SK-N-SH (cell line): ENCODE data around the gene NNAT. TPM values are rescaled to one million over a fixed set of nuclear protein-coding genes. Genes with fewer than 3 reads are reported as not detected.

Experiments
- CTCF ChIA-PET: fragments of 300-600, 350-600 bp; formaldehyde crosslinking; extraction: SDS; loops from one replicate; lab custom pipeline; 2021; lab: Yijun Ruan, JAX
- POLR2A ChIA-PET: fragments of 350-600 bp; sonication (Branson Sonifier 250); formaldehyde crosslinking; extraction: SDS; loops from one replicate; lab custom pipeline; 2020; ENCODE audit warnings: antibody characterized with exemption, inconsistent platforms; lab: Yijun Ruan, JAX
- DNase-seq: peaks from one replicate; pipeline ENCODE4 v3.0.0; 2012
- H2AFZ ChIP-seq: fragments of 200-600 bp; sonication (generic); 2 replicates; pipeline ENCODE4 v1.8.1; 2016; ENCODE audit warnings: antibody characterized with exemption, mild to moderate bottlenecking, low read depth
- H3F3A ChIP-seq: fragments of 200-600 bp; sonication (generic); replicated peaks from 2 replicates; pipeline ENCODE3; 2016; ENCODE audit warnings: antibody characterized with exemption, mild to moderate bottlenecking; ENCODE audit not compliant: insufficient read depth
- H3K27ac ChIP-seq, 2 experiments: fragments of 200-500 bp in 1 of 2; fragments of 200-600 bp in 1 of 2; sonication (Bioruptor generic) in 1 of 2; sonication (generic), shearing (Covaris generic) in 1 of 2; 2 replicates each; pipeline versions ENCODE4 v1.5.1 to v1.6.1; 2014 to 2016; ENCODE audit warnings: low read depth in 2 of 2, inconsistent platforms in 1 of 2, low read length in 1 of 2, mild to moderate bottlenecking in 1 of 2, mixed read lengths in 1 of 2
- H3K27me3 ChIP-seq: fragments of 200-600 bp; sonication (generic), shearing (Covaris generic); 2 replicates; pipeline ENCODE4 v1.6.1; 2016; ENCODE audit warnings: mixed run types; ENCODE audit not compliant: insufficient read depth
- H3K36me3 ChIP-seq, 2 experiments: fragments of 200-500 bp in 1 of 2; fragments of 200-600 bp in 1 of 2; sonication (Bioruptor generic) in 1 of 2; sonication (generic) in 1 of 2; replicated peaks in 1 of 2; 2 replicates each; pipeline versions ENCODE3 to v1.5.1; 2014 to 2016; ENCODE audit warnings: low read length in 1 of 2, mild to moderate bottlenecking in 1 of 2; ENCODE audit not compliant: insufficient read depth in 2 of 2, control insufficient read depth in 1 of 2
- H3K4me1 ChIP-seq, 2 experiments: fragments of 200-500 bp in 1 of 2; fragments of 200-600 bp in 1 of 2; sonication (Bioruptor generic) in 1 of 2; sonication (generic), shearing (Covaris generic) in 1 of 2; 2 replicates each; pipeline versions ENCODE4 v1.5.1 to v1.6.1; 2014 to 2016; ENCODE audit warnings: low read depth in 1 of 2, low read length in 1 of 2, mixed run types in 1 of 2; ENCODE audit not compliant: insufficient read depth in 2 of 2, control insufficient read depth in 1 of 2
- H3K4me2 ChIP-seq: fragments of 200-600 bp; sonication (generic), shearing (Covaris generic); 2 replicates; pipeline ENCODE4 v1.6.1; 2017; ENCODE audit warnings: mixed run types
- H3K4me3 ChIP-seq, 2 experiments: fragments of 200-500 bp in 1 of 2; fragments of 200-600 bp in 1 of 2; sonication (Bioruptor generic) in 1 of 2; sonication (generic), shearing (Covaris generic) in 1 of 2; 2 replicates each; pipeline versions ENCODE4 v1.5.1 to v1.8.1; 2014 to 2016; ENCODE audit warnings: low read depth in 2 of 2, inconsistent platforms in 1 of 2, low read length in 1 of 2, mild to moderate bottlenecking in 1 of 2, mixed read lengths in 1 of 2, moderate library complexity in 1 of 2
- H3K79me2 ChIP-seq: fragments of 200-600 bp; sonication (generic); 2 replicates; pipeline ENCODE4 v1.8.1; 2017; ENCODE audit warnings: mild to moderate bottlenecking; ENCODE audit not compliant: insufficient read depth
- H3K9ac ChIP-seq: fragments of 200-600 bp; sonication (generic); 2 replicates; pipeline ENCODE4 v1.6.1; 2017; ENCODE audit warnings: mixed run types
- H3K9me2 ChIP-seq: fragments of 200-600 bp; sonication (generic); 2 replicates; pipeline ENCODE4 v1.6.1; 2017; ENCODE audit warnings: mixed run types
- H3K9me3 ChIP-seq: fragments of 200-600 bp; sonication (generic); 2 replicates; pipeline ENCODE4 v1.6.1; 2017; ENCODE audit warnings: mixed run types, mild to moderate bottlenecking, moderate library complexity
- H4K20me1 ChIP-seq: fragments of 200-600 bp; sonication (generic); 2 replicates; pipeline ENCODE4 v1.6.1; 2017; ENCODE audit warnings: mild to moderate bottlenecking, mixed run types; ENCODE audit not compliant: insufficient read depth
- CHD2 ChIP-seq: fragments of 150-350 bp; IDR thresholded peaks from 2 replicates; pipeline ENCODE4 v1.6.1; 2018; ENCODE audit warnings: low read length; ENCODE audit not compliant: partially characterized antibody
- ELF1 ChIP-seq: IDR thresholded peaks from 2 replicates; pipeline ENCODE4 v1.4.0; 2012
- EP300 ChIP-seq, 2 experiments: IDR thresholded peaks; 2 replicates each; pipeline versions ENCODE4 v1.4.0 to v1.6.1; 2012; ENCODE audit warnings: borderline replicate concordance in 1 of 2, low read depth in 1 of 2, low read length in 1 of 2
- FOSL2 ChIP-seq: IDR thresholded peaks from 2 replicates; pipeline ENCODE4 v1.4.0; 2012; ENCODE audit warnings: low read depth, mild to moderate bottlenecking, moderate library complexity, borderline replicate concordance
- GABPA ChIP-seq: IDR thresholded peaks from 2 replicates; pipeline ENCODE4 v1.4.0; 2012; ENCODE audit warnings: low read depth, mild to moderate bottlenecking
- GATA2 ChIP-seq: sonication (generic); formaldehyde crosslinking; IDR thresholded peaks from 2 replicates; pipeline ENCODE4 v1.5.0; 2020; ENCODE audit warnings: mild to moderate bottlenecking, missing genetic modification reagents
- JUND ChIP-seq: IDR thresholded peaks from 2 replicates; pipeline ENCODE4 v1.4.0; 2012
- MEF2A ChIP-seq: IDR thresholded peaks from 2 replicates; pipeline ENCODE4 v1.4.0; 2012; ENCODE audit warnings: low read depth, borderline replicate concordance
- MXI1 ChIP-seq: IDR thresholded peaks from 2 replicates; pipeline ENCODE4 v1.6.1; 2012; ENCODE audit warnings: mild to moderate bottlenecking, low read depth, low read length, improper control_type of control experiment
- NFIC ChIP-seq: IDR thresholded peaks from 2 replicates; pipeline ENCODE4 v1.4.0; 2012; ENCODE audit warnings: borderline replicate concordance
- NRF1 ChIP-seq: IDR thresholded peaks from 2 replicates; pipeline ENCODE4 v1.6.1; 2012; ENCODE audit warnings: low read depth, mild to moderate bottlenecking, low read length
- POLR2AphosphoS5 ChIP-seq: IDR thresholded peaks from 2 replicates; pipeline ENCODE4 v1.6.1; 2012; ENCODE audit warnings: low read depth, low read length
- RAD21 ChIP-seq: IDR thresholded peaks from 2 replicates; pipeline ENCODE4 v1.6.1; 2012; ENCODE audit warnings: mild to moderate bottlenecking, low read length
- RFX5 ChIP-seq: IDR thresholded peaks from 2 replicates; pipeline ENCODE4 v1.6.1; 2012; ENCODE audit warnings: mild to moderate bottlenecking, improper control_type of control experiment, low read length
- SIN3A ChIP-seq: IDR thresholded peaks from 2 replicates; pipeline ENCODE4 v1.6.1; 2012; ENCODE audit warnings: low read depth, mild to moderate bottlenecking, low read length, moderate library complexity, borderline replicate concordance
- SMC3 ChIP-seq: IDR thresholded peaks from 2 replicates; pipeline ENCODE4 v1.6.1; 2012; ENCODE audit warnings: low read depth, low read length, improper control_type of control experiment
- TAF1 ChIP-seq: IDR thresholded peaks from 2 replicates; pipeline ENCODE4 v1.6.1; 2012; ENCODE audit warnings: low read depth, mild to moderate bottlenecking, low read length, moderate library complexity, borderline replicate concordance
- TCF12 ChIP-seq: IDR thresholded peaks from 2 replicates; pipeline ENCODE4 v1.4.0; 2012
- TEAD4 ChIP-seq: IDR thresholded peaks from 2 replicates; pipeline ENCODE4 v1.4.0; 2012; ENCODE audit warnings: mild to moderate bottlenecking, borderline replicate concordance; ENCODE audit not compliant: insufficient read depth
- YY1 ChIP-seq: IDR thresholded peaks from 2 replicates; pipeline ENCODE4 v1.4.0; 2012; ENCODE audit warnings: low read depth, mild to moderate bottlenecking
- WGBS: methylation state at CpG from one replicate; pipeline ENCODE4 v1.1.6; 2017; ENCODE audit warnings: low lambda C conversion rate; 5-methylcytosine and 5-hydroxymethylcytosine counted together
- polyA plus RNA-seq, 3 experiments: library from polyadenylated mRNA; depleted of rRNA; stranded (reverse); fragments of >200 nt; gene quantifications; 2 replicates each; pipeline ENCODE4 v1.2.3, GENCODE V29; 2012
- TF ChIP-seq, protein P1 (sequence below): fragments of 150-350 bp; IDR thresholded peaks from 2 replicates; pipeline ENCODE4 v1.6.1; 2017; ENCODE audit warnings: antibody characterized with exemption, low read length, low read depth, borderline replicate concordance
- TF ChIP-seq, protein P2 (sequence below): IDR thresholded peaks from 2 replicates; pipeline ENCODE4 v1.4.0; 2012; ENCODE audit warnings: low read depth, borderline replicate concordance
- TF ChIP-seq, protein P3 (sequence below): IDR thresholded peaks from 2 replicates; pipeline ENCODE4 v1.4.0; 2012; ENCODE audit warnings: low read depth, borderline replicate concordance
- TF ChIP-seq, protein P4 (sequence below): IDR thresholded peaks from 2 replicates; pipeline ENCODE4; 2012

Gene NNAT
- polyA plus RNA-seq, 1 of the 3 experiments (the other 2 are of a cell fraction), result 6.7 TPM

DNA sequence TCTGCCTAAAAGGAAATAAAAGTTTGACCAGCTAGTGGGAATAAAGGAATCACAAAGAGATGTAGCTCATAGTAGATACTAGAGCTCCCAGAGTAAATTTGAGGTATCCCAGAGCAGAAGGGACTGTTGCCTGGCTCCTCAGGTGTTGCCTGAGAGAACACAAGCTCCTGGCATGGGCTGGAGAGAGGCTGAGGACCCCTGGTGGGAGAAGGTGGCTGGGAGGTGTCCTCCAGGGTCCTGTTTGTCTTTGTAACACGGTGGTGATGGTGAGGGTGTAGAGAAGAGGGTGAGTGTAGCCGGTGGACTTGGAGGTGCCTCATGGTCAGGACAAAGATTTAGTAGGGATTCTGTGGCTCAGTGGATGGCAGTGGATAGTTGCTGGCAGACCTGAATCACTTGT lies 28.1 kb upstream of the NNAT start:
- H3F3A ChIP-seq, result no peaks in the 10 kb centered on the region
- ChIA-PET POLR2A (no interaction called here), CTCF (interaction anchor here (1.3 kb wide), 1 partner anchor 301 kb away, joined by 3 read pairs; no protein-coding TSS in a partner anchor)
- H3K36me3 ChIP-seq, result no peaks in the 10 kb centered on the region
- H4K20me1 ChIP-seq, result no peaks in the 10 kb centered on the region
- TF ChIP-seq FOSL2 (no peak), RFX5 (no peak), JUND (no peak), TEAD4 (no peak), TCF12 (no peak), GABPA (no peak), MXI1 (no peak), SIN3A (no peak), RAD21 (no peak), POLR2AphosphoS5 (no peak), CHD2 (no peak)
- TF ChIP-seq, protein P1, sequence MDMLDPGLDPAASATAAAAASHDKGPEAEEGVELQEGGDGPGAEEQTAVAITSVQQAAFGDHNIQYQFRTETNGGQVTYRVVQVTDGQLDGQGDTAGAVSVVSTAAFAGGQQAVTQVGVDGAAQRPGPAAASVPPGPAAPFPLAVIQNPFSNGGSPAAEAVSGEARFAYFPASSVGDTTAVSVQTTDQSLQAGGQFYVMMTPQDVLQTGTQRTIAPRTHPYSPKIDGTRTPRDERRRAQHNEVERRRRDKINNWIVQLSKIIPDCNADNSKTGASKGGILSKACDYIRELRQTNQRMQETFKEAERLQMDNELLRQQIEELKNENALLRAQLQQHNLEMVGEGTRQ, result no peak
- TF ChIP-seq, protein P2, sequence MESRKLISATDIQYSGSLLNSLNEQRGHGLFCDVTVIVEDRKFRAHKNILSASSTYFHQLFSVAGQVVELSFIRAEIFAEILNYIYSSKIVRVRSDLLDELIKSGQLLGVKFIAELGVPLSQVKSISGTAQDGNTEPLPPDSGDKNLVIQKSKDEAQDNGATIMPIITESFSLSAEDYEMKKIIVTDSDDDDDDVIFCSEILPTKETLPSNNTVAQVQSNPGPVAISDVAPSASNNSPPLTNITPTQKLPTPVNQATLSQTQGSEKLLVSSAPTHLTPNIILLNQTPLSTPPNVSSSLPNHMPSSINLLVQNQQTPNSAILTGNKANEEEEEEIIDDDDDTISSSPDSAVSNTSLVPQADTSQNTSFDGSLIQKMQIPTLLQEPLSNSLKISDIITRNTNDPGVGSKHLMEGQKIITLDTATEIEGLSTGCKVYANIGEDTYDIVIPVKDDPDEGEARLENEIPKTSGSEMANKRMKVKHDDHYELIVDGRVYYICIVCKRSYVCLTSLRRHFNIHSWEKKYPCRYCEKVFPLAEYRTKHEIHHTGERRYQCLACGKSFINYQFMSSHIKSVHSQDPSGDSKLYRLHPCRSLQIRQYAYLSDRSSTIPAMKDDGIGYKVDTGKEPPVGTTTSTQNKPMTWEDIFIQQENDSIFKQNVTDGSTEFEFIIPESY, result no peak
- TF ChIP-seq, protein P3, sequence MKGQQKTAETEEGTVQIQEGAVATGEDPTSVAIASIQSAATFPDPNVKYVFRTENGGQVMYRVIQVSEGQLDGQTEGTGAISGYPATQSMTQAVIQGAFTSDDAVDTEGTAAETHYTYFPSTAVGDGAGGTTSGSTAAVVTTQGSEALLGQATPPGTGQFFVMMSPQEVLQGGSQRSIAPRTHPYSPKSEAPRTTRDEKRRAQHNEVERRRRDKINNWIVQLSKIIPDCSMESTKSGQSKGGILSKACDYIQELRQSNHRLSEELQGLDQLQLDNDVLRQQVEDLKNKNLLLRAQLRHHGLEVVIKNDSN, result no peak
- no peak overlapping the region for H3K9ac ChIP-seq
- no peak for DNase-seq
- no peaks in the 10 kb centered on the region for H3K4me1 ChIP-seq
- WGBS, result 10% methylated on average over 2 of the region's 2 CpGs
- no peak overlapping the region for H2AFZ ChIP-seq
- H3K9me2 ChIP-seq, result no peaks in the 10 kb centered on the region
- no peaks in the 10 kb centered on the region for H3K9me3 ChIP-seq
- no peak overlapping the region for H3K4me3 ChIP-seq
- H3K27ac ChIP-seq, result no peak overlapping the region
- H3K27me3 ChIP-seq, result no peaks in the 10 kb centered on the region
- H3K4me2 ChIP-seq, result no peak overlapping the region
- no peaks in the 10 kb centered on the region for H3K79me2 ChIP-seq

DNA sequence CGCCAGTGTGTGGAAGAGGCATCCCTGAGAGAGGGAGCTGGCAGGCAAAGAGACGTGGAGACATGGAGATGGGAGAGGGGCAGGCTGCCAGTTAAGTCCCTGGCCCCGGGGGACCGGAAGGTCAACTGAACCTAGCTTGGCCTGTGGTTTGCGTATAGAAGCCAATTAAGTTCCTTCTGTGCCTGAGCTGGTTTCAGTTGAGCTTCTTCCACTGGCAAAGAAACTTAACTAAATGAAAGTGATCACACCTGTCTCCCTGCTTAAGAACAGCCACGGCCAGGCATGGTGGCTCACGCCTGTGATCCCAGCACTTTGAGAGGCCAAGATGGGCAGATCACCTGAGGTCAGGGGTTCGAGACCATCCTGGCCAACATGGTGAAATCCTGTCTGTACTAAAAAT lies 26.7 kb upstream of the NNAT start:
- H3K79me2 ChIP-seq, result no peaks in the 10 kb centered on the region
- 69% methylated on average over 8 of the region's 8 CpGs for WGBS
- no peak overlapping the region for H3K4me3 ChIP-seq
- no peaks in the 10 kb centered on the region for H3K9me2 ChIP-seq
- no peak overlapping the region for H3K4me2 ChIP-seq
- no peaks in the 10 kb centered on the region for H3K9me3 ChIP-seq
- H3K27me3 ChIP-seq, result no peaks in the 10 kb centered on the region
- TF ChIP-seq NRF1, result no peak
- TF ChIP-seq EP300 (IDR thresholded peaks at IDR 0.05; ENCODE audit: borderline replicate concordance in 1 of 2, low read depth in 1 of 2, low read length in 1 of 2), result no peak
- no peak for TF ChIP-seq TAF1
- TF ChIP-seq, protein P3, result no peak
- TF ChIP-seq, protein P4, sequence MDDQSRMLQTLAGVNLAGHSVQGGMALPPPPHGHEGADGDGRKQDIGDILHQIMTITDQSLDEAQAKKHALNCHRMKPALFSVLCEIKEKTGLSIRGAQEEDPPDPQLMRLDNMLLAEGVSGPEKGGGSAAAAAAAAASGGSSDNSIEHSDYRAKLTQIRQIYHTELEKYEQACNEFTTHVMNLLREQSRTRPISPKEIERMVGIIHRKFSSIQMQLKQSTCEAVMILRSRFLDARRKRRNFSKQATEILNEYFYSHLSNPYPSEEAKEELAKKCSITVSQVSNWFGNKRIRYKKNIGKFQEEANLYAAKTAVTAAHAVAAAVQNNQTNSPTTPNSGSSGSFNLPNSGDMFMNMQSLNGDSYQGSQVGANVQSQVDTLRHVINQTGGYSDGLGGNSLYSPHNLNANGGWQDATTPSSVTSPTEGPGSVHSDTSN, result no peak
- TF ChIP-seq TCF12, result no peak
- TF ChIP-seq MEF2A, result no peak
- no peak for TF ChIP-seq GATA2 (CRISPR knock-in tag)
- TF ChIP-seq NFIC, result no peak
- no peak for TF ChIP-seq ELF1
- TF ChIP-seq JUND, result no peak
- TF ChIP-seq YY1, result no peak
- TF ChIP-seq SMC3, result no peak
- TF ChIP-seq SIN3A, result no peak
- TF ChIP-seq, all 33 proteins: peak for 0
- Histone ChIP-seq H3K4me1 (no peaks in the 10 kb centered on the region), H3K27ac (no peak overlapping the region), H3F3A (no peaks in the 10 kb centered on the region), H2AFZ (no peak overlapping the region), H3K9ac (no peak overlapping the region), H3K36me3 (no peaks in the 10 kb centered on the region), H4K20me1 (no peaks in the 10 kb centered on the region)
- POLR2A ChIA-PET, result no interaction called here
- CTCF ChIA-PET, result interaction anchor here (0.7 to 1.3 kb wide), 3 partner anchors 12 to 303 kb away, joined by 3 read pairs; no protein-coding TSS in a partner anchor
- no peak for DNase-seq
